Loucy (cell line): ENCODE results near the gene TMEM11.

Source experiments
- CTCF ChIP-seq: fragments of 200-600 bp; sonication (generic); conservative IDR thresholded peaks from 2 replicates; pipeline ENCODE4 v1.5.1; 2014; ENCODE audit warnings: mild to moderate bottlenecking, antibody characterized with exemption, low read length
- EZH2phosphoT487 ChIP-seq: fragments of 200-600 bp; IDR thresholded peaks from 2 replicates; pipeline ENCODE4 v1.6.1; 2018; ENCODE audit warnings: antibody characterized with exemption, mild to moderate bottlenecking, moderate library complexity, borderline replicate concordance

DNA sequence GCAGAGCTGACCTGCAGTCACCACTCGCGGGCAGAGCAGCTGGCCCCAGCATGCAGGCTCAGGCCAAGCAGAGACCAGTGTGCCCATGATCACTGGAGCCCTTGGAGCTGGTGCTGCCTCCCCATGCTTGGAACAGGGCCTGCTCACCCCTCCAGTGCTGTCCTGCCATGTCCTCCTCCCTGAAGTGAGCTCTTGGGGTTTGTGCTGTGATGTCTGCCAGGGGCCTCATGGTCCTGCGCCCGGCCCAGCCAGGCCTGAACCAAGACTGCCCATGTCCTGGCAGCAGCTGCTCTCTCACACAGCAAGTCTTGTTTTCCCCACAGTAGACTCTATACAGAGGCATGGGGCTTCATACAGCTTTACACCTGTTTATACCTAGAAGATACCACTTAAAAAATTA is 24.6 kb downstream of the TMEM11 start:
- TF ChIP-seq CTCF (no peak), EZH2phosphoT487 (no peak)
